ENCODE measurements around the gene EPHA8.

DNA sequence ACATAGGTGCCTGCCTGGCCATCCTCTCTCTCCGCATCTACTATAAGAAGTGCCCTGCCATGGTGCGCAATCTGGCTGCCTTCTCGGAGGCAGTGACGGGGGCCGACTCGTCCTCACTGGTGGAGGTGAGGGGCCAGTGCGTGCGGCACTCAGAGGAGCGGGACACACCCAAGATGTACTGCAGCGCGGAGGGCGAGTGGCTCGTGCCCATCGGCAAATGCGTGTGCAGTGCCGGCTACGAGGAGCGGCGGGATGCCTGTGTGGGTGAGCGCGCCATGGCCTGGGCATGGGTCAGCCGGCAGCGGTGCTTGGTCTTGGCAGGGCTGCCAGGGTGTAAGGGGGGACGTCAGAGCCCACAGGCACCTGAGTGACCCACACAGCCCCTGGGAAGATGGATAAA is 13.3 kb downstream of the EPHA8 start:
- TF ChIP-seq, protein P1, sequence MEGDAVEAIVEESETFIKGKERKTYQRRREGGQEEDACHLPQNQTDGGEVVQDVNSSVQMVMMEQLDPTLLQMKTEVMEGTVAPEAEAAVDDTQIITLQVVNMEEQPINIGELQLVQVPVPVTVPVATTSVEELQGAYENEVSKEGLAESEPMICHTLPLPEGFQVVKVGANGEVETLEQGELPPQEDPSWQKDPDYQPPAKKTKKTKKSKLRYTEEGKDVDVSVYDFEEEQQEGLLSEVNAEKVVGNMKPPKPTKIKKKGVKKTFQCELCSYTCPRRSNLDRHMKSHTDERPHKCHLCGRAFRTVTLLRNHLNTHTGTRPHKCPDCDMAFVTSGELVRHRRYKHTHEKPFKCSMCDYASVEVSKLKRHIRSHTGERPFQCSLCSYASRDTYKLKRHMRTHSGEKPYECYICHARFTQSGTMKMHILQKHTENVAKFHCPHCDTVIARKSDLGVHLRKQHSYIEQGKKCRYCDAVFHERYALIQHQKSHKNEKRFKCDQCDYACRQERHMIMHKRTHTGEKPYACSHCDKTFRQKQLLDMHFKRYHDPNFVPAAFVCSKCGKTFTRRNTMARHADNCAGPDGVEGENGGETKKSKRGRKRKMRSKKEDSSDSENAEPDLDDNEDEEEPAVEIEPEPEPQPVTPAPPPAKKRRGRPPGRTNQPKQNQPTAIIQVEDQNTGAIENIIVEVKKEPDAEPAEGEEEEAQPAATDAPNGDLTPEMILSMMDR (conservative IDR thresholded peaks at IDR 0.05), result no peak
- no peak for TF ChIP-seq ZFX (IDR thresholded peaks at IDR 0.05)

Measured in C4-2B (cell line).